ENCODE measurements around the gene RAMACL.

DNA sequence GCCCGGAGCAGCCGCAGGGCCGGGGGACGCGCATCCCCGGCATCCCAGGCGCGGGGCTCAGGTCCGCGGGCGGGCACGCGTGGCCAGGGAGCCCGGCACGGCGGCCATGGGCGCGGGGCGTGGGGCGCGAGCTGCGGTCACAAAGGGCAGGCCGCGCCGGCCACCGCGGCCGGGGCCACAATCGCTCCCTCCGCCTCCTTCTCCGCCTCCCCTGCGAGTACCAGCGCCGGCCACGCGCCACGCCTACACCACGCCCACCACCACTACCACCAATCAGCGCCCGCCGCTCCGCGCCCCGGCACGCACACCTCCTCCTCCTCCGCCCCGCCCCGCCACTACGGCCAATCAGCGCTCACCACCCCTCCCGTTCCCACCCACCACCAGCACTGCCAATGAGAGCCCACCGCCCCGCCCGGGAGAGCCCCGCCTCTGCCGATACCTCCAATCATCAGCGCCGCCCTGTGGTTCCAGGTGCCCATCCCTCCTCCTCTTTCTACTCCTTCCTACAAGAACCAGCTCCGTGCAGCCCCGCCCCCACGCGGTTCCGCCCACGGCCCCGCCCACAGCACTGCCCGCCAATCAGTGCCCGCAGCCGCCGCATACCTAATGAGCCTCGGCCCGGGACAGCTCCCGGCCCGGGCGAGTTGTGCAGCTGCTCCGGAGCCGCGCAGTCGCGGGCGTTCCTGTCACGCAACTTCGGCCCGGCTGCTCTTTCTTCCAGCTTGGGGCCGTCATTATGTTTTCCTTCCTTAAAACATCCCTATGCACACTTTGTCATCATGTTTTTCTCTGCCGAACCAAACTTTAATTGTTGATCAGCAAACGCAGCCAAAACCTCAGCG lies 40.8 kb upstream of the RAMACL start, which contains the start of gene RPS6KA2:
- TF ChIP-seq EZH2 (IDR thresholded peaks at IDR 0.05; ENCODE audit: insufficient read depth, low read length): no peak
- TF ChIP-seq, protein P1, sequence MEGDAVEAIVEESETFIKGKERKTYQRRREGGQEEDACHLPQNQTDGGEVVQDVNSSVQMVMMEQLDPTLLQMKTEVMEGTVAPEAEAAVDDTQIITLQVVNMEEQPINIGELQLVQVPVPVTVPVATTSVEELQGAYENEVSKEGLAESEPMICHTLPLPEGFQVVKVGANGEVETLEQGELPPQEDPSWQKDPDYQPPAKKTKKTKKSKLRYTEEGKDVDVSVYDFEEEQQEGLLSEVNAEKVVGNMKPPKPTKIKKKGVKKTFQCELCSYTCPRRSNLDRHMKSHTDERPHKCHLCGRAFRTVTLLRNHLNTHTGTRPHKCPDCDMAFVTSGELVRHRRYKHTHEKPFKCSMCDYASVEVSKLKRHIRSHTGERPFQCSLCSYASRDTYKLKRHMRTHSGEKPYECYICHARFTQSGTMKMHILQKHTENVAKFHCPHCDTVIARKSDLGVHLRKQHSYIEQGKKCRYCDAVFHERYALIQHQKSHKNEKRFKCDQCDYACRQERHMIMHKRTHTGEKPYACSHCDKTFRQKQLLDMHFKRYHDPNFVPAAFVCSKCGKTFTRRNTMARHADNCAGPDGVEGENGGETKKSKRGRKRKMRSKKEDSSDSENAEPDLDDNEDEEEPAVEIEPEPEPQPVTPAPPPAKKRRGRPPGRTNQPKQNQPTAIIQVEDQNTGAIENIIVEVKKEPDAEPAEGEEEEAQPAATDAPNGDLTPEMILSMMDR (IDR thresholded peaks at IDR 0.05; ENCODE audit: insufficient read depth, low read depth, low read length): no peak

All from astrocyte (in vitro differentiated cells and primary cell).